ENCODE measurements around the gene COA3.

COA3 gene

DNA sequence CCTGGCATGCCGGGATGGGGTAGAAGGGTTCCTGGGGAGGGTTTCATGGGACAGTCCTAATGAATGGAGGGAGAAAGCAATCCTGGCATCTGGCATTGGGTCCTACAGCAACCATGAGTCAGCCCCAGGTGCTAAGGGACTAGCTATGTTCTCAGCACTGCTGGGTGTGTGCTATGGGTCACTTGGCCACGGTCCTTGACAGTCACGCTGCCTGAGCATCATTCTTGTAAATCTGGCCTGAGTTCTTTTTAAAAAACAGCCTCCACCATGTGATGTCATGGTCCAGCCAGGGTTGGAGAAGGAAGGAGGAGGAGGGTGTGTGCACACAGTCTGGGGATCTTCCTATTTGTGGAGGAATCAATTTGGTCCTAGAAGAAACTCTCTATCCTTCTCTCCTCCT is 43.7 kb downstream of the COA3 start:
- no peak for DNase-seq

DNA sequence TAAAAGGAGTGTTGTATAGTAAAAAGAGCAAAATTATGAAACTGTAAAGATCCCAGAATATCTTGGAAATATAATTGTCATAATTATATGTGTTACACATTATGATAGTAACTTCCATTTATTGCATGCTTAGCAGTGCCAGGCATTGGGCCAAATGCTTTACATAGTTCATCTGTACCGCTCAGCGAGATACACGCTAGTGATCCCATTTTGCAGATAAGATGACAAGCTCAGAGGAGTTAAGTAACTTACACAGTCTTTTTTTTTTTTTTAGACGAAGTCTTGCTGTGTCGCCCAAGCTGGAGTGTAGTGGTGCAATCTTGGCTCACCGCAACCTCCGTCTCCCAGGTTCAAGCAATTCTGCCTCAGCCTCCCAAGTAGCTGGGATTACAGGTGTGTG is 46.9 kb downstream of the COA3 start:
- DNase-seq: no peak

DNA sequence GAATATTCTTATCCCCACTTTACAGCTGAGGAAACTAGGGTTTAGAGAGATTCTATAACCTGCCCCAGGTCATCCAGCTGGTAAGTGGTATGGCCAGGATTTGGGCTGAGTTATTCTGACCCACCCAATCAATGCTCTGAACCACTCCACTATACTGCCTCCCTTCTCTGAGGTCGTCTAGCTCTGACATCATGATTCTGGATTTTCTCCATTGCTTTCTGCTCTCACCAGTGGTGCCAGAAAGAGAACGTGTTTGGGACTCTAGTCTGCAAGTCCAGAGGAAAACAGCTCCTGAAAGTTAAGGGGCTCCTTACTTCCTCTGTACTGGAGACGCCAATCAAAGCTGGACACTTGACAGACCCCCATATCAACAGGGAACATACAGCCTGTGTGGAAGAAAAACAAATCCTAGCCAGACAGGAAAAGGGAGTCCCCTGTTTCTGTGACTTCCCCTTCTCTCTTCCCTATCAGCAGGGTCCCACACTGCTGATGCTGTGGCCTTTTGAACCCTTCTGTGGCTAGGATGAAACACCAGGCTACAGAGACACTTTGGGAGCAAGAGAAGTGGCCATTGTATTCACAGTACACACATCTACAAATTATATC is 47.7 kb downstream of the COA3 start:
- DNase-seq: no peak

DNA sequence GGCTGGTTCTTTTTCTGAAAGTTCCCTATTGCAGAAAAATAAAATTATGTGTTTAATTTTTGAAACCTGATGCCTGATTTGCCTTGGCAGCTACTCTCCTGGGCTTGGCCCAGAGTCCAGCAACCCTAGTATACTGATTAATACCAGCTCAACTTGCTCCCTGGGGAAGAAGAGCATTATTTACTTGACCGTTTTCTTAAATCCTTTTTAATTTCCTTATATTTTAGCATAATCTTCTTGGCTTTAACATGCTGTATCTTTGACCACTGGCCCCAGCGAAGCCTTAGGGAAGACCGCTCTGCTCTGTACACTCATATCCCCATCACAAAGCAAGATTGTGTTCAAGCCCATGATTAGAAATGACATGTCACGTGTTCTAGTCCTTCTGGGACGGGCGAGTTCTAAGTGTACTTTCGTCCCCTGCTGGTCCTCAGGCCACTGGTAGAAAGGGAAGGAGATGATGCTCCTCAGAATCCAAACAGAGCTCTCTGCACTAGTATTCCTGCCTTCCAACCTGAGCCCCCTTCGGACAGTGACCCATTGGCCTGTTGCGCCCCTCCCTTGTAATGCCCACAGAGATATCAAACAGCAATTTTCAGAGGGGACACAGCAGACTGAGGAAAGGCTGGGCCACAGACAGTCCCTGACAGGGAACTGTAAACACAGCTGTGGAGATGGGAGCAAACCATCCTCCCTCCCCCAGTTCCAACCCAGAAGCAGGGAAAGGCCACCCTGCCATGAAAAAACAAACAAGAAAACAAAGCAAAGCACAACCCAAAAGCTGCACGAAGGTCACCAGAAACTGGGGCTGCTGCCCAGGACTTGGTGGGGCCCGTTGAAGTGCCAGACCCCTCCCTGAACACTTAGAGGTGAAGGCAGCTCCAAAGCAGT is 49.4 kb downstream of the COA3 start:
- DNase-seq: peak in 5 of 58 donors; percentile 8 to 14 (median 9)

DNA sequence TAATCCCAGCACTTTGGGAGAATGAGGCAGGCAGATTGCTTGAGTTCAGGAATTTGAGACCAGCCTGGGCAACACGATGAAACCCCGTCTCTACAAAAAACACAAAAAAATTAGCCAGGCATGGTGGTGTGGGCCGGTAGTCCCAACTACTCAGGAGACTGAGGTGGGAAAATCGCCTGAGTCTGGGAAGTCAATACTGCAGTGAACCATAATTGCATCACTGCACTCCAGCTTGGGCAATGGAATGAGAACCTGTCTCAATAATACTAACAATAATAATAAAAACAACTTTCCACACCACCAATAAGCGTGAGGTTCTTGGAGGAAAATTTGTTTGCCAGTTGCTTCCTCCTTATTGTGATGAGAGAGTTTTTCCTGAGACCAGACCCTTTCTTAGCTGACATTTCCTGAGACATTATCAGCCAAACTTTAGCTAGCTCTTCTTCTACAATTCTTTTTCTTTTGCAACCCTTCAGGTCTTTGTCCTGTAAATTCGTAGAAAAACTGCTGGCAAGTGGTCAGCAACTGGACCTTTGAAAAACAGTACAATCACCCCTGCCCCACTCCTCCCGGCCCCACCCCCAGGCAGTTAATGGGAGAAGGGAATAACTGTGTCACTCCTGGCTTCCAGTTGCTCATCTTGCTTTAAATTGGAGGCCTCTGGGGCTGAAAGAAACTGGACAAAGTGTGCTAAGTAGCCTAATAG is 50.1 kb downstream of the COA3 start:
- DNase-seq: no peak
